Measurements from ENCODE around the gene RMI2. TPM values are rescaled to one million over a fixed set of nuclear protein-coding genes. Genes with fewer than 3 reads are reported as not detected.

The RMI2 gene
- polyA plus RNA-seq, 2 of the 4 experiments (the other 2 are of a cell fraction) = 24.2 to 26.9 TPM

DNA sequence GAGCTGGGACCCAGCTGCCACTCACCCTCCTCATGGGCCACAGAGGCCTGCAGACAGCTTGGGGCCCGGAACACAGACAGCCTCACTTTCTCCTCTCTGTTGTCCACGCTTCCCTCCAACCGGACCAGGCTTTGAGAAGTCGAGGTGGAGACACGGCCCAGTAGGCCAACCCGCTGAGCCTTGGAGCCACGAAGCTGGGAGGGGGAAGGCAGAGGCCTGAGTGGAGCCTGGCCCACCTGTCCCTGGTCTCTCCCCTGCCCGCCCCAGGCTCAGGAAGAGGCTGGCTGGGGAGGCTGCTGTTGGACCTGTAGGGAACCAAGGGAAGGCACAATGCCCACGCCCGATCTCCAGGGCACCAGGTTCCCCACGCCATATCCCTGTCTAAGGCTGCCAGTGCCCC is 48.1 kb downstream of the RMI2 start:
- no peak overlapping the region for H3K27ac ChIP-seq
- DNase-seq (ENCODE audit: low read depth in 1 of 2, low spot score in 1 of 2) = no peak
- TF ChIP-seq BCL3 (IDR thresholded peaks at IDR 0.05) (no peak), TFCP2L1 (CRISPR knock-in tag; IDR thresholded peaks at IDR 0.05) (no peak), CEBPB (IDR thresholded peaks at IDR 0.05) (no peak), HOXA7 (CRISPR knock-in tag; IDR thresholded peaks at IDR 0.05) (no peak), FOSL2 (IDR thresholded peaks at IDR 0.05) (no peak), FOSL2 (CRISPR knock-in tag; IDR thresholded peaks at IDR 0.05) (no peak), E2F6 (IDR thresholded peaks at IDR 0.05; ENCODE audit: borderline replicate concordance, low read depth) (no peak), MAZ (IDR thresholded peaks at IDR 0.05; ENCODE audit: borderline replicate concordance, low read depth, low read length) (no peak), ESRRA (IDR thresholded peaks at IDR 0.05; ENCODE audit: borderline replicate concordance, low read length) (no peak), ELK1 (IDR thresholded peaks at IDR 0.05; ENCODE audit: low read depth, low read length) (no peak), JUN (IDR thresholded peaks at IDR 0.05) (no peak), RARB (CRISPR knock-in tag; IDR thresholded peaks at IDR 0.05) (no peak), RAD21 (conservative IDR thresholded peaks at IDR 0.05 in 1 of 2, IDR thresholded peaks at IDR 0.05 in 1 of 2) (no peak), HDAC2 (IDR thresholded peaks at IDR 0.05) (no peak), FOSB (CRISPR knock-in tag; IDR thresholded peaks at IDR 0.05) (no peak)
- 85% methylated on average over 9 of the region's 11 CpGs for WGBS (ENCODE audit: missing lambda C conversion rate)
- no peak overlapping the region for H3K4me3 ChIP-seq
- CTCF ChIA-PET = interaction anchor here (0.6 to 20.7 kb wide), 4 partner anchors 12 to 429 kb away, joined by 3 to 344 read pairs (median 152); no protein-coding TSS in a partner anchor
- FAIRE-seq = no peak
- POLR2A ChIA-PET = no interaction called here
- peaks cover 4% of the 10 kb centered on the region; the same call in 2 of the 3 replicates for H3K4me1 ChIP-seq
- ATAC-seq = no peak
- no peaks in the 10 kb centered on the region for H3K9me3 ChIP-seq
- no peak overlapping the region for H3K4me2 ChIP-seq

- ATAC-seq = no peak
These were observed 48.8 kb downstream of the RMI2 start for GRCh38 chr16:11393861-11394592.

DNA sequence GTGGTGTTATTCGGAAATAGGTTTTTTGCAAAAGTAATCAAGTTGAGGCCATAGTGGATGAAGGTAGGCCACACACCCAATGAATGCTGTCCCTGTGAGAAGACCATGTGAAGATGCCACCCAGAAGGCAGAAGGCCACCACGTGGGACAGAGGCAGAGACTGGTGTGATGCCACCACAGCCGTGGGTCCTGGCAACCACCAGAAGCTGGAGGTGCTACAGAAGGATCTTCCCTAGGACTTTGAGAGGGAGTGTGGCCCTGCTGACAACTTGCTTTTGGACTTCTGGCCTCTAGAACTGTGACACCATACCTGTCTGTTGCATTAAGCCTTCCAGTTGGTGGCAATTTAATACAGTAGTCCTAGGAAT is 49.3 kb downstream of the RMI2 start:
- ChIA-PET POLR2A (no interaction called here), CTCF (interaction anchor here (0.9 to 21.2 kb wide), 9 partner anchors 4 to 431 kb away, joined by 3 to 344 read pairs (median 25); no protein-coding TSS in a partner anchor)
- no peaks in the 10 kb centered on the region for H3K9me3 ChIP-seq
- WGBS (ENCODE audit: missing lambda C conversion rate) = 83% methylated on average over 2 of the region's 3 CpGs
- H3K4me2 ChIP-seq = no peak overlapping the region
- no peak for FAIRE-seq
- peaks cover 4% of the 10 kb centered on the region; the same call in 2 of the 3 replicates for H3K4me1 ChIP-seq
- DNase-seq (ENCODE audit: low read depth in 1 of 2, low spot score in 1 of 2) = no peak
- TF ChIP-seq RARB (CRISPR knock-in tag; IDR thresholded peaks at IDR 0.05) (no peak), RAD21 (conservative IDR thresholded peaks at IDR 0.05 in 1 of 2, IDR thresholded peaks at IDR 0.05 in 1 of 2) (no peak), EP300 (IDR thresholded peaks at IDR 0.05) (no peak), PHF8 (IDR thresholded peaks at IDR 0.05; ENCODE audit: borderline replicate concordance, low read depth) (no peak), POLR2A (IDR thresholded peaks at IDR 0.05; ENCODE audit: low read length) (no peak), HOXB5 (CRISPR knock-in tag; IDR thresholded peaks at IDR 0.05) (no peak), ZSCAN20 (CRISPR knock-in tag; IDR thresholded peaks at IDR 0.05) (no peak), KDM5A (IDR thresholded peaks at IDR 0.05) (no peak), POLR2AphosphoS2 (conservative IDR thresholded peaks at IDR 0.05; ENCODE audit: low read length) (no peak)
- TF ChIP-seq, protein P1, sequence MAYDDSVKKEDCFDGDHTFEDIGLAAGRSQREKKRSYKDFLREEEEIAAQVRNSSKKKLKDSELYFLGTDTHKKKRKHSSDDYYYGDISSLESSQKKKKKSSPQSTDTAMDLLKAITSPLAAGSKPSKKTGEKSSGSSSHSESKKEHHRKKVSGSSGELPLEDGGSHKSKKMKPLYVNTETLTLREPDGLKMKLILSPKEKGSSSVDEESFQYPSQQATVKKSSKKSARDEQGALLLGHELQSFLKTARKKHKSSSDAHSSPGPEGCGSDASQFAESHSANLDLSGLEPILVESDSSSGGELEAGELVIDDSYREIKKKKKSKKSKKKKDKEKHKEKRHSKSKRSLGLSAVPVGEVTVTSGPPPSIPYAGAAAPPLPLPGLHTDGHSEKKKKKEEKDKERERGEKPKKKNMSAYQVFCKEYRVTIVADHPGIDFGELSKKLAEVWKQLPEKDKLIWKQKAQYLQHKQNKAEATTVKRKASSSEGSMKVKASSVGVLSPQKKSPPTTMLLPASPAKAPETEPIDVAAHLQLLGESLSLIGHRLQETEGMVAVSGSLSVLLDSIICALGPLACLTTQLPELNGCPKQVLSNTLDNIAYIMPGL (CRISPR knock-in tag; IDR thresholded peaks at IDR 0.05; ENCODE audit: borderline replicate concordance) = no peak
- TF ChIP-seq, protein P2, sequence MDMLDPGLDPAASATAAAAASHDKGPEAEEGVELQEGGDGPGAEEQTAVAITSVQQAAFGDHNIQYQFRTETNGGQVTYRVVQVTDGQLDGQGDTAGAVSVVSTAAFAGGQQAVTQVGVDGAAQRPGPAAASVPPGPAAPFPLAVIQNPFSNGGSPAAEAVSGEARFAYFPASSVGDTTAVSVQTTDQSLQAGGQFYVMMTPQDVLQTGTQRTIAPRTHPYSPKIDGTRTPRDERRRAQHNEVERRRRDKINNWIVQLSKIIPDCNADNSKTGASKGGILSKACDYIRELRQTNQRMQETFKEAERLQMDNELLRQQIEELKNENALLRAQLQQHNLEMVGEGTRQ (IDR thresholded peaks at IDR 0.05) = no peak
- no peak overlapping the region for H3K27ac ChIP-seq
- no peak for ATAC-seq
- H3K4me3 ChIP-seq = no peak overlapping the region

More at GRCh38 chr16:11393861-11394592, 48.8 kb downstream of the RMI2 start:
- H3K4me3 ChIP-seq = no peak overlapping the region
- H3K4me1 ChIP-seq = peaks cover 4% of the 10 kb centered on the region; the same call in 2 of the 3 replicates
- no peak for TF ChIP-seq HDAC2 (IDR thresholded peaks at IDR 0.05)
- TF ChIP-seq CHD4 (IDR thresholded peaks at IDR 0.05; ENCODE audit: borderline replicate concordance) = no peak
- no peak for TF ChIP-seq RARB (CRISPR knock-in tag; IDR thresholded peaks at IDR 0.05)
- peak; percentile 48 for TF ChIP-seq ZFP36 (IDR thresholded peaks at IDR 0.05; ENCODE audit: borderline replicate concordance, partially characterized antibody)
- TF ChIP-seq POLR2AphosphoS2 (conservative IDR thresholded peaks at IDR 0.05; ENCODE audit: low read length) = no peak
- TF ChIP-seq MAZ (IDR thresholded peaks at IDR 0.05; ENCODE audit: borderline replicate concordance, low read depth, low read length) = no peak
- POLR2A ChIA-PET = no interaction called here
- H3K4me2 ChIP-seq = no peak overlapping the region
- H3K9me3 ChIP-seq = no peaks in the 10 kb centered on the region
- WGBS (ENCODE audit: missing lambda C conversion rate) = 67% methylated on average over 10 of the region's 10 CpGs
- CTCF ChIA-PET = interaction anchor here (0.6 to 20.7 kb wide), 6 partner anchors 11 to 430 kb away, joined by 3 to 344 read pairs (median 20); no protein-coding TSS in a partner anchor
- no peak overlapping the region for H3K27ac ChIP-seq
- FAIRE-seq = no peak
- no peak for DNase-seq (ENCODE audit: low read depth in 1 of 2, low spot score in 1 of 2)
